Neural progenitor cell (in vitro differentiated cells): Measurements from ENCODE around the gene SCGB1D4. TPM values are rescaled to one million over a fixed set of nuclear protein-coding genes. Genes with fewer than 3 reads are reported as not detected.

Experiments used
- DNase-seq: peaks from one replicate; pipeline ENCODE4 v3.0.0-alpha.2; 2016; ENCODE audit warnings: low spot score
- H2AFZ ChIP-seq: fragments of 200-600 bp; sonication (generic); replicated peaks from 2 replicates; pipeline ENCODE4 v1.6.1; 2016; ENCODE audit warnings: antibody characterized with exemption
- H3F3A ChIP-seq: fragments of 200-600 bp; sonication (generic); 2 replicates; pipeline ENCODE4 v1.6.1; 2016; ENCODE audit warnings: antibody characterized with exemption, low read depth
- H3K27ac ChIP-seq: fragments of 200-600 bp; sonication (generic); 2 replicates; pipeline ENCODE4 v1.5.1; 2016; ENCODE audit warnings: mild to moderate bottlenecking
- H3K27me3 ChIP-seq: fragments of 200-600 bp; sonication (generic); 2 replicates; pipeline ENCODE4 v1.6.1; 2016; ENCODE audit warnings: mild to moderate bottlenecking, moderate library complexity
- H3K36me3 ChIP-seq: fragments of 200-600 bp; sonication (generic); 2 replicates; pipeline ENCODE4 v1.5.1; 2016
- H3K4me1 ChIP-seq: fragments of 200-600 bp; sonication (generic); 2 replicates; pipeline ENCODE4 v1.6.1; 2016; ENCODE audit warnings: mixed run types
- H3K4me2 ChIP-seq: fragments of 200-600 bp; sonication (generic); 2 replicates; pipeline ENCODE4 v1.6.1; 2016
- H3K4me3 ChIP-seq: fragments of 200-600 bp; sonication (generic); 2 replicates; pipeline ENCODE4 v1.5.1; 2016
- H3K79me2 ChIP-seq: fragments of 200-600 bp; sonication (generic); 2 replicates; pipeline ENCODE4 v1.6.1; 2016; ENCODE audit warnings: low read depth
- H3K9ac ChIP-seq: fragments of 200-600 bp; sonication (generic); 2 replicates; pipeline ENCODE4 v1.6.1; 2016
- H3K9me3 ChIP-seq: fragments of 200-600 bp; sonication (generic); 2 replicates; pipeline ENCODE4 v1.5.1; 2016; ENCODE audit warnings: low read depth
- H4K20me1 ChIP-seq: fragments of 200-600 bp; sonication (generic); 2 replicates; pipeline ENCODE4 v1.6.1; 2016; ENCODE audit warnings: low read depth
- H3K27ac Mint-ChIP-seq: 3 replicates; pipeline ENCODE4 v1.8.0; 2021; ENCODE audit warnings: mixed read lengths
- H3K27me3 Mint-ChIP-seq: 2 replicates; pipeline ENCODE4 v1.8.0; 2022; ENCODE audit warnings: low read depth, mild to moderate bottlenecking, inconsistent platforms, moderate library complexity, mixed read lengths; ENCODE audit not compliant: insufficient read depth
- H3K36me3 Mint-ChIP-seq: 3 replicates; pipeline ENCODE4 v1.8.0; 2021; ENCODE audit warnings: mixed read lengths
- H3K4me1 Mint-ChIP-seq: 3 replicates; pipeline ENCODE4 v1.8.0; 2021; ENCODE audit warnings: mixed read lengths
- H3K4me3 Mint-ChIP-seq: 3 replicates; pipeline ENCODE4 v1.8.0; 2021; ENCODE audit warnings: mild to moderate bottlenecking, moderate library complexity, mixed read lengths
- H3K9me3 Mint-ChIP-seq: 3 replicates; pipeline ENCODE4 v1.8.0; 2020; ENCODE audit warnings: mixed read lengths
- CTCF ChIP-seq: fragments of 200-600 bp; sonication (generic); IDR thresholded peaks from 2 replicates; pipeline ENCODE4 v1.5.1; 2017; ENCODE audit warnings: antibody characterized with exemption, mild to moderate bottlenecking
- EZH2 ChIP-seq: fragments of 200-600 bp; sonication (generic); IDR thresholded peaks from 2 replicates; pipeline ENCODE4 v1.6.1; 2017; ENCODE audit warnings: antibody characterized with exemption, mild to moderate bottlenecking, moderate library complexity
- EZH2phosphoT487 ChIP-seq: fragments of 200-600 bp; sonication (generic); IDR thresholded peaks from 2 replicates; pipeline ENCODE4 v1.6.1; 2017; ENCODE audit warnings: antibody characterized with exemption
- total RNA-seq: library from RNA; depleted of rRNA; stranded (reverse); fragments of >200 nt; gene quantifications from 2 replicates; pipeline ENCODE4 v1.2.3, GENCODE V29; 2015; ENCODE audit warnings: low replicate concordance

The SCGB1D4 gene
- total RNA-seq, 1 donor from 2014 or later = not detected

DNA sequence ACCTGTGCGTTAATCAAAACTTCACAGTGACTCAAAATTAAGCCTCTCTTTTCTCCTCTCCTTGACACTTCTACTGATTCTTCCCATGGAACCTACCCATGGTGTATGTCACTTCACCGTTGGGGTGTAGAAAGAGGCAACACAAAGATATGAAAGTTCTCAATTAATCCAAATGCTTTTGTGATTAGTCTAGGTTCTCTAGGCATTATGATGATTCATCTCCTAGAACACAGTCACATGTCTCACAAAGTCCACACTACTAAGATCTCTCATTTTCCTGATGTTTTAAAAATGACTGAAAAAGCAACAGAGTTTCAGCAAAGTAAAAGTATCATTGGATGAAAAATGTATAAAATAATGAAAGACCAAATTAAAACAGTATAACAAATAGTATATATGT lies 42.6 kb downstream of the SCGB1D4 start:
- Histone ChIP-seq H3K27me3 (no peaks in the 10 kb centered on the region), H3K79me2 (no peaks in the 10 kb centered on the region), H4K20me1 (no peaks in the 10 kb centered on the region), H3K4me1 (no peaks in the 10 kb centered on the region), H3K4me2 (no peak overlapping the region), H2AFZ (no peak overlapping the region), H3F3A (no peaks in the 10 kb centered on the region), H3K9ac (no peak overlapping the region), H3K36me3 (no peaks in the 10 kb centered on the region), H3K4me3 (no peak overlapping the region), H3K9me3 (no peaks in the 10 kb centered on the region), H3K27ac (no peak overlapping the region)
- H3K36me3 Mint-ChIP-seq = no peaks in the 10 kb centered on the region
- H3K27ac Mint-ChIP-seq = no peak overlapping the region
- DNase-seq = no peak
- no peaks in the 10 kb centered on the region for H3K4me1 Mint-ChIP-seq
- TF ChIP-seq CTCF (no peak), EZH2phosphoT487 (no peak), EZH2 (no peak)
- no peaks in the 10 kb centered on the region for H3K27me3 Mint-ChIP-seq
- H3K9me3 Mint-ChIP-seq = peaks cover 16% of the 10 kb centered on the region
- no peak overlapping the region for H3K4me3 Mint-ChIP-seq

GRCh38 chr11:62253999-62254542 lies 44.8 kb downstream of the SCGB1D4 start:
- no peak overlapping the region for H3K4me3 Mint-ChIP-seq
- H2AFZ ChIP-seq = no peak overlapping the region
- TF ChIP-seq EZH2phosphoT487 (no peak), CTCF (no peak), EZH2 (no peak)
- H3K9me3 Mint-ChIP-seq = peaks cover 28% of the 10 kb centered on the region
- H3K9ac ChIP-seq = no peak overlapping the region
- no peaks in the 10 kb centered on the region for H3K4me1 Mint-ChIP-seq
- H3K27ac ChIP-seq = no peak overlapping the region
- no peaks in the 10 kb centered on the region for H3K4me1 ChIP-seq
- no peaks in the 10 kb centered on the region for H3K36me3 Mint-ChIP-seq
- H3K27me3 Mint-ChIP-seq = no peaks in the 10 kb centered on the region
- no peaks in the 10 kb centered on the region for H4K20me1 ChIP-seq
- H3K27me3 ChIP-seq = no peaks in the 10 kb centered on the region
- no peak overlapping the region for H3K27ac Mint-ChIP-seq
- no peaks in the 10 kb centered on the region for H3K79me2 ChIP-seq
- H3K9me3 ChIP-seq = no peaks in the 10 kb centered on the region
- H3K4me3 ChIP-seq = no peak overlapping the region
- H3K4me2 ChIP-seq = no peak overlapping the region
- no peaks in the 10 kb centered on the region for H3F3A ChIP-seq
- no peaks in the 10 kb centered on the region for H3K36me3 ChIP-seq
- DNase-seq = no peak

DNA sequence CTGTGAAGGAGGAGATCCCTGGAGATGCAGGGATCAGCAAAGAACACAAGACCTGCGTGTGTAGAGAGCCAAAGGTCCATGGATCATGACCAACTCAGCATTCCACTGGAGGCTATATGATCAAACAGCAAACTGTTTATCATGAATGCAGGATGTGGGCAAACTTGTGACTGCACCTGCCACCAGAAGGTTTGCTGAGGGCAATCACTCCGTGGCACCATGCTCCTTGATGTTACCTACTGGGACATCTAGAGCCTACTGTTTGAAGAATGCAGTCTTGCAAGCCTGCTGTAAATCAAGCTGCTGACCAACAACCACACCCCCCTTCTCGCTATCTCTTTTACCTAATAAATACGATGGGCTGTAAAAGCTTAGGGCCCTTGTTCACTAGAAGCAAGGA lies 47.2 kb downstream of the SCGB1D4 start:
- H3K27me3 ChIP-seq = no peaks in the 10 kb centered on the region
- no peak overlapping the region for H3K9ac ChIP-seq
- Mint-ChIP-seq H3K4me3 (no peak overlapping the region), H3K36me3 (no peaks in the 10 kb centered on the region), H3K9me3 (peaks cover 28% of the 10 kb centered on the region), H3K4me1 (no peaks in the 10 kb centered on the region), H3K27ac (no peak overlapping the region), H3K27me3 (no peaks in the 10 kb centered on the region)
- H2AFZ ChIP-seq = no peak overlapping the region
- TF ChIP-seq EZH2phosphoT487 (no peak), CTCF (no peak), EZH2 (no peak)
- H4K20me1 ChIP-seq = no peaks in the 10 kb centered on the region
- no peaks in the 10 kb centered on the region for H3K4me1 ChIP-seq
- H3K4me3 ChIP-seq = no peak overlapping the region
- no peaks in the 10 kb centered on the region for H3K79me2 ChIP-seq
- no peaks in the 10 kb centered on the region for H3F3A ChIP-seq
- H3K36me3 ChIP-seq = no peaks in the 10 kb centered on the region
- no peak overlapping the region for H3K27ac ChIP-seq
- no peak overlapping the region for H3K4me2 ChIP-seq
- H3K9me3 ChIP-seq = no peaks in the 10 kb centered on the region
- DNase-seq = no peak

Other genes with a start within 250 kb of the SCGB1D4 start
- 73.9 and 135 TPM in 2 replicates for gene INCENP, start 175.1 kb downstream of the SCGB1D4 start, total RNA-seq
- not detected in 2 replicates for gene SCGB1D1, start 108.9 kb downstream of the SCGB1D4 start, total RNA-seq
- not detected in 2 replicates for gene SCGB2A1, start 90.4 kb downstream of the SCGB1D4 start, total RNA-seq
- gene SCGB1D2, start 56.8 kb downstream of the SCGB1D4 start, total RNA-seq = not detected in 2 replicates
- gene SCGB2A2, start 28.9 kb downstream of the SCGB1D4 start, total RNA-seq = not detected in 2 replicates
- gene ASRGL1, start 38.4 kb upstream of the SCGB1D4 start, total RNA-seq = 44.5 and 56.8 TPM in 2 replicates
- gene SCGB1A1, start 120.0 kb upstream of the SCGB1D4 start, total RNA-seq = not detected in 2 replicates
- gene AHNAK, start 247.7 kb upstream of the SCGB1D4 start, total RNA-seq = 14.9 and 15.0 TPM in 2 replicates